Dermis microvascular lymphatic vessel endothelial cell (primary cell): Measurements from ENCODE around the gene MMP17. TPM values are rescaled to one million over a fixed set of nuclear protein-coding genes. Genes with fewer than 3 reads are reported as not detected.

ENCODE experiments used
- DNase-seq, 2 donors: peaks; one replicate each; pipeline versions ENCODE4 v3.0.0 to v3.0.0-alpha.2; 2010; ENCODE audit warnings: low read depth in 2 of 2
- total RNA-seq: library from RNA; depleted of rRNA; stranded (reverse); fragments of >200 nt; gene quantifications from 2 replicates; pipeline ENCODE4 v1.2.1, GENCODE V29; 2014

The MMP17 gene
- total RNA-seq, 1 donor from 2014 or later: 3.9 TPM

GRCh38 chr12:131829791-131830334, 1.7 kb downstream of the MMP17 start:
- no peak for DNase-seq

GRCh38 chr12:131830335-131830913, 2.2 kb downstream of the MMP17 start:
- DNase-seq: peak; percentile 36 to 86

- DNase-seq: peak in 1 of 2 donors; percentile 42
Observed at GRCh38 chr12:131830914-131831571, 2.9 kb downstream of the MMP17 start.

GRCh38 chr12:131831635-131832041, 3.4 kb downstream of the MMP17 start:
- DNase-seq: peak in 1 of 2 donors; percentile 34

- DNase-seq: no peak
Observed at GRCh38 chr12:131832321-131833231, 4.4 kb downstream of the MMP17 start.

- no peak for DNase-seq
Observed at GRCh38 chr12:131833288-131833895, 5.2 kb downstream of the MMP17 start.

- DNase-seq: peak in 1 of 2 donors; percentile 32
Observed at GRCh38 chr12:131833896-131834641, 5.9 kb downstream of the MMP17 start.

GRCh38 chr12:131834798-131835615, 6.8 kb downstream of the MMP17 start:
- DNase-seq: no peak

- DNase-seq: no peak
Observed at GRCh38 chr12:131835616-131836171, 7.5 kb downstream of the MMP17 start.

- peak in 1 of 2 donors; percentile 45 for DNase-seq
Observed at GRCh38 chr12:131836193-131836592, 8.0 kb downstream of the MMP17 start.

- DNase-seq: no peak
Observed at GRCh38 chr12:131836714-131837397, 8.7 kb downstream of the MMP17 start.

- DNase-seq: no peak
Observed at GRCh38 chr12:131840643-131841416, 12.6 kb downstream of the MMP17 start.

- DNase-seq: no peak
Observed at GRCh38 chr12:131841547-131841946, 13.4 kb downstream of the MMP17 start.

GRCh38 chr12:131842169-131842568, 14.0 kb downstream of the MMP17 start:
- DNase-seq: no peak

- DNase-seq: no peak
Observed at GRCh38 chr12:131843527-131843926, 15.3 kb downstream of the MMP17 start.

GRCh38 chr12:131844140-131844539, 15.9 kb downstream of the MMP17 start:
- no peak for DNase-seq

- DNase-seq: no peak
Observed at GRCh38 chr12:131844656-131845055, 16.5 kb downstream of the MMP17 start.

- no peak for DNase-seq
Observed at GRCh38 chr12:131845121-131845520, 16.9 kb downstream of the MMP17 start.
